ENCODE data around the gene SLC4A8. TPM values are rescaled to one million over a fixed set of nuclear protein-coding genes. Genes with fewer than 3 reads are reported as not detected.

The SLC4A8 gene
- 10.4 and 10.8 TPM in 2 replicates for total RNA-seq

GRCh38 chr12:51424662-51425539 is at the start of gene SLC4A8:
Gene SLC4A8 (plus strand): TSS chr12:51424831. CDS start chr12:51424988, 157 bp downstream.
- intact Hi-C loops (cut with micrococcal nuclease) = loop anchor here (1.0 to 10.0 kb wide), 6 partner anchors 56 to 450 kb away; partner anchors contain the start of gene SCN8A

- intact Hi-C loops (cut with micrococcal nuclease) = no loop called here
Observed at GRCh38 chr12:51374856-51375255, 49.8 kb upstream of the SLC4A8 start.

GRCh38 chr12:51377099-51377984 is 47.3 kb upstream of the SLC4A8 start:
- intact Hi-C loops (cut with micrococcal nuclease) = no loop called here

GRCh38 chr12:51378749-51379148 is 45.9 kb upstream of the SLC4A8 start:
- intact Hi-C loops (cut with micrococcal nuclease) = no loop called here

- intact Hi-C loops (cut with micrococcal nuclease) = no loop called here
Observed at GRCh38 chr12:51379571-51379970, 45.1 kb upstream of the SLC4A8 start.

GRCh38 chr12:51381226-51382079 is 43.2 kb upstream of the SLC4A8 start:
- intact Hi-C loops (cut with micrococcal nuclease) = no loop called here

GRCh38 chr12:51382173-51382572 is 42.5 kb upstream of the SLC4A8 start:
- intact Hi-C loops (cut with micrococcal nuclease) = no loop called here

GRCh38 chr12:51383269-51383905 is 41.2 kb upstream of the SLC4A8 start:
- intact Hi-C loops (cut with micrococcal nuclease) = no loop called here

GRCh38 chr12:51386351-51386750 is 38.3 kb upstream of the SLC4A8 start:
- intact Hi-C loops (cut with micrococcal nuclease) = no loop called here

GRCh38 chr12:51388069-51388799 is 36.4 kb upstream of the SLC4A8 start:
- intact Hi-C loops (cut with micrococcal nuclease) = no loop called here

GRCh38 chr12:51388846-51389245 is 35.8 kb upstream of the SLC4A8 start:
- intact Hi-C loops (cut with micrococcal nuclease) = no loop called here

- intact Hi-C loops (cut with micrococcal nuclease) = no loop called here
Observed at GRCh38 chr12:51389302-51389999, 35.2 kb upstream of the SLC4A8 start.

GRCh38 chr12:51390457-51390856 is 34.2 kb upstream of the SLC4A8 start:
- intact Hi-C loops (cut with micrococcal nuclease) = no loop called here

GRCh38 chr12:51390891-51391282 is 33.7 kb upstream of the SLC4A8 start:
- intact Hi-C loops (cut with micrococcal nuclease) = no loop called here

- intact Hi-C loops (cut with micrococcal nuclease) = loop anchor here (1.0 kb wide), 1 partner anchor 22 kb away; no protein-coding TSS in a partner anchor
Observed at GRCh38 chr12:51391283-51392123, 33.1 kb upstream of the SLC4A8 start, which contains the start of gene GALNT6. Gene GALNT6 (minus strand): TSS chr12:51391406. CDS start chr12:51379781, 11,625 bp downstream.

- intact Hi-C loops (cut with micrococcal nuclease) = loop anchor here (1.0 kb wide), 1 partner anchor 23 kb away; no protein-coding TSS in a partner anchor
Observed at GRCh38 chr12:51392556-51393237, 31.9 kb upstream of the SLC4A8 start.
